Choroid plexus epithelial cell (primary cell): Measurements from ENCODE around the gene IL17REL.
A peak's percentile ranks its signal among the peaks of the same experiment; 100 is the strongest.

ENCODE experiments used
- DNase-seq: peaks from one replicate; pipeline ENCODE4 v3.0.0-alpha.2; 2010; ENCODE audit warnings: low read depth
- H3K4me3 ChIP-seq: 2 replicates; pipeline ENCODE4 v1.5.1; 2011; ENCODE audit warnings: low read depth, mild to moderate bottlenecking, control low read depth, low read length, moderate library complexity
- CTCF ChIP-seq: conservative IDR thresholded peaks from 2 replicates; pipeline ENCODE4 v1.5.1; 2011; ENCODE audit warnings: low read depth, mild to moderate bottlenecking, control low read depth, inconsistent platforms, low read length, moderate library complexity

Gene IL17REL

DNA sequence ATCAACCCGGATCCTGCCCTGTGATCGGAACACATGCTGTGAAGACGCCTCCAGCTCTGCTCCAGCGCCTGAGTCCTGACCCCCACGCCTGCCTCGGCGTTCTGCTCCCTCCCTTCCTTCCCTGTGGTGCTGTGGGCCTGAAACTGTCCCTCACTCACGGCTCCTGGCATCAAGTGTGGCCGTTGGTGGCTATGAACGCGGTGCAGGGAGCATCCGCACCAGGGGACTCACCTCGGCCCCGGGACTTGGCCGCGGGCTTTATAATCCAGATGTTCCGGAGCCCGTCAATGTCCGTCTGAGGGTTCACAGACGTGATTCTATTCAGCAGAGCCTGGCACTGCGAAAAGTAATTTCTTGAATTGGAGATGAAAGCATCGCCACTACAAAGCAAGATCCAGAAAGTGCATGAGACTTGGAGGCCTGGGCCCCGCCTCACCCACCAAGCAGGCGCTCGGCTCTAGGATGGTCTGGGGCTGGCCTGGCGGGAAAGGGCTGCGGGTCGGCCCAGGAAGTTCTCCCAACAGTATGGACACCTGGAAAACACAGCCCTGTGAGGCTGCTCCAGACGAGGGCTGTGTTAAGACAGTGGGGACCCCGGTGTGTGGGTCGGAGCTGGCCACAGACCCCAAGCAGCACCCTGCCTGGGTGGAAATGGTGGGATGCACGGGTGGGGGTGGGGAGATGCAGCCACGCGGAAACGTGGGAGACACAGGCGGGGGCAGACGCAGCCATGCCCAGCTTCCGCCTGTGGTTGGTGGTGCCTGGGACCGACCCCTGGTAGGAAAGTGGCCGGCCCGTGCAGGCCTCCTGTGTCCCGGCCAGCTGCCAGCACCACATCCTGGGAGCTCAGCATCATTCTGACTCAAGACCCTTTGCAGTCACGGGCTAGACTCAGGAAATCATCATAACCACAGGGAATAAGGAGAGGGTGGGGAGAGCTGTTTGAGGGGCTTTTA lies 21.8 kb upstream of the IL17REL start:
- peak; percentile 52 for DNase-seq

DNA sequence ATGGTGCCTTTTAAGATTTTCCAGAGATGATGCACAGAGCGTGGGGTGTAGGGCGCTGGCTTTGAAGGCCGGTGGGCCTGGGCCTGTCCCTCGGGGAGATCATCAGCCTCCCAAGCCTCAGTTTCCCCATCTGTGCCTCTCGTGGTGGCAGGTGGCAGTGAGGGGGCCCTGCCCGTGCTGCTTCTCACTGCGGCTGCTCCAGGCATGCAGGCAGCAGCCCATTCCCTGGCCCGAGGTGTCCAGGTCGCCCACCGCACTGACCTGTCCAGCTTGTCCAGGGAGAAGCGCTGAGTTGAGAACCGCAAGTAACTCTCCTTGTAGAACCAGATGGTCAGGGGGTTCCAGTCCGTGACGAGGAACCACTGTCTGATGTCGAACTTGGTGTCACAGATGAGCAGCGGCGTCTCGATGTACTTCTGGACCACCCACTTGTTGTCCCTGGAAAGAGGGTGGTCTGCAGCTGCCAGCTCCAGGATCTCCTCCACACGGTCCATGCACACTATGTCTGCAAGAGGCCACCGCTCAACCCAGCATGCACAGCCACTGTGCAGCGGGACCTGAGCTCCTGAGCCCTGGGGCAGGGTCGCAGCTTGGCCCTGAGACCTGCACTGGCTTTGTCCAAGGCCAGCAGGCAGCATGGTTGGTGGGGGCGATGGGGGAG lies 20.5 kb upstream of the IL17REL start:
- DNase-seq, result no peak
- no peak overlapping the region for H3K4me3 ChIP-seq
- TF ChIP-seq CTCF, result no peak

More for the DNA sequence above, 21.8 kb upstream of the IL17REL start:
- H3K4me3 ChIP-seq, result no peak overlapping the region
- no peak for TF ChIP-seq CTCF

DNA sequence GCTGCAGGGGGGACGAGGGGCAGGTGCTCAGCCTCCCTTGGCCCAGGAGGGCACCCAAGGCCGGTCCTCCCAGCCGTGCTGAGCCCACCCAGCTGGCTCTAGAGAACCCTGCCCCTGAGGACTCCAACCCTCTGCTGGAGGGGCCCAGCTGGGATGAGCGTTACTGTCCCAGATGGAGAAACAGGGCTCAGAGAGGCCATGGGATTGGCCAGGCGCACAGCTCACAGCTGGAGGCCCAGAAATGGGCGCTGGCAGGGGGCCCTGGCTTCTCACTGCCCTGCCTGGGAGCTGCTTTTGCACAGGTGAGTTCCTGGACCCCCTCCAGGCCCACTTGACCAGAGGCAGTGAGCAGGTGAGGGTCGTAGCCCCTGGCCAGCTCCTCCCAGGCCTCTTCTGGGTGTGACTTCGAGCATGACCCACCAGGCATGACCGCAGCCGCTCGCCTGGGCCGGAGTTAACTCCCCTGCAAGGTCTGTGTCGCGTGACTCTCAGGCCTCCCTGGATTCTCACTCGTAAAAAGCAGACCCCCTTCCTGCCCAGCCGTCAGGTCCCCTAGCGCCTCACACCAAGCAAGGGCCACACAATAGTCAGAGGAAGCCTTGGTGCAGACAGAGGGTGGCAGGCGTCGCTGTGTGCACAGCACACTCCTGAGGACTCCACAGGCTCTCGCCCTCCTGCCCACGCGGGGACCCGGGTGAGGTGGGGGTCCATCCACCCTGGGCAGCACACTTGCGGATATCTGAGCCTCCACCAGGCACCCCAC lies 19.7 kb upstream of the IL17REL start:
- TF ChIP-seq CTCF, result no peak
- DNase-seq, result no peak
- H3K4me3 ChIP-seq, result no peak overlapping the region

GRCh38 chr22:50031189-50032091 lies 18.9 kb upstream of the IL17REL start:
- DNase-seq, result no peak
- no peak for TF ChIP-seq CTCF
- no peak overlapping the region for H3K4me3 ChIP-seq

- TF ChIP-seq CTCF, result peak; percentile 84
- DNase-seq, result peak; percentile 70
- H3K4me3 ChIP-seq, result no peak overlapping the region
Observed at GRCh38 chr22:50030297-50031188, 18.0 kb upstream of the IL17REL start.
